K562 (cell line): Measurements from ENCODE around the gene GOSR1. TPM values are rescaled to one million over a fixed set of nuclear protein-coding genes. Genes with fewer than 3 reads are reported as not detected.
A peak's percentile ranks its signal among the peaks of the same experiment; 100 is the strongest.

Experiments
- ATAC-seq: fragments of 200-7000 bp; cut with Tn5 transposase; 3 replicates; pipeline ENCODE4 v1.9.1; 2020; ENCODE audit warnings: moderate library complexity
- BruUV-seq: library from RNA; stranded (reverse); fragments of 400-500 nt; replicated peaks from 2 replicates; lab custom pipeline; 2021; lab: Mats Ljungman, UMichigan
- CTCF ChIA-PET: fragments of 300-600 bp; formaldehyde crosslinking; extraction: SDS; loops from one replicate; lab custom pipeline; 2021; ENCODE audit warnings: low intra/inter-chr PET ratio; lab: Yijun Ruan, JAX
- POLR2A ChIA-PET: fragments of 300-600, 350-650 bp; sonication (Branson Sonifier 250); formaldehyde crosslinking; extraction: SDS; loops from one replicate; lab custom pipeline; 2021; ENCODE audit warnings: antibody characterized with exemption, inconsistent platforms; lab: Yijun Ruan, JAX
- DNase-seq, 4 experiments: peaks; one replicate each; pipeline versions ENCODE4 v3.0.0 to v3.0.0-alpha.2; 2011 to 2018; ENCODE audit warnings: low spot score in 3 of 4, mixed read lengths in 3 of 4; ENCODE audit errors: extremely low read depth in 1 of 4
- FAIRE-seq: peaks from 2 replicates; lab custom pipeline; 2011; peaks lifted over from hg19 to GRCh38; lab: Jason Lieb, UNC
- H2AFZ ChIP-seq: 2 replicates; pipeline ENCODE4 v1.6.0; 2011; ENCODE audit warnings: low read depth, low read length, control low read depth, inconsistent platforms
- H3K27ac ChIP-seq: fragments of 200-600 bp; 3 replicates; pipeline ENCODE4 v1.8.0; 2011; ENCODE audit warnings: low read depth, mild to moderate bottlenecking, control low read depth, inconsistent platforms, low read length, moderate library complexity, mixed read lengths; ENCODE audit errors: extremely low read depth
- H3K27me3 ChIP-seq, 2 experiments: fragments of 300-600 bp in 1 of 2; 2 replicates in 1 of 2; 3 replicates in 1 of 2; pipeline versions ENCODE4 v1.6.0 to v1.8.0; 2011; ENCODE audit warnings: inconsistent platforms in 2 of 2, low read length in 2 of 2, mild to moderate bottlenecking in 1 of 2, mixed read lengths in 1 of 2, moderate library complexity in 1 of 2; ENCODE audit not compliant: control insufficient read depth in 2 of 2, insufficient read depth in 2 of 2
- H3K36me3 ChIP-seq: fragments of 300-600 bp; 3 replicates; pipeline ENCODE4 v1.8.0; 2011; ENCODE audit warnings: mild to moderate bottlenecking, low read length, inconsistent platforms; ENCODE audit not compliant: control insufficient read depth, insufficient read depth
- H3K4me1 ChIP-seq, 2 experiments: fragments of 200-600 bp in 1 of 2; replicated peaks in 1 of 2; 2 replicates in 1 of 2; 3 replicates in 1 of 2; pipeline versions ENCODE4 v1.5.1 to v1.8.0; 2011; ENCODE audit warnings: inconsistent platforms in 2 of 2, low read length in 2 of 2, mild to moderate bottlenecking in 1 of 2, mixed read lengths in 1 of 2, moderate library complexity in 1 of 2; ENCODE audit not compliant: control insufficient read depth in 2 of 2, insufficient read depth in 2 of 2
- H3K4me2 ChIP-seq: 2 replicates; pipeline ENCODE4 v1.6.1; 2011; ENCODE audit warnings: low read length, control low read depth, inconsistent platforms, mixed read lengths; ENCODE audit not compliant: insufficient read depth
- H3K4me3 ChIP-seq: fragments of 200-600 bp; sonication (generic), shearing (Covaris generic); 2 replicates; pipeline ENCODE4 v1.5.1; 2016; ENCODE audit warnings: control low read depth, inconsistent platforms
- H3K79me2 ChIP-seq: fragments of 200-600 bp; 3 replicates; pipeline ENCODE4 v1.8.0; 2011; ENCODE audit warnings: low read length, inconsistent platforms; ENCODE audit not compliant: control insufficient read depth, insufficient read depth
- H3K9ac ChIP-seq, 2 experiments: 2 replicates each; pipeline versions ENCODE4 v1.6.0 to v1.6.1; 2011; ENCODE audit warnings: low read depth in 2 of 2, low read length in 2 of 2, control low read depth in 1 of 2, inconsistent platforms in 1 of 2, mild to moderate bottlenecking in 1 of 2, mixed read lengths in 1 of 2; ENCODE audit not compliant: insufficient read depth in 1 of 2
- H3K9me1 ChIP-seq: one replicate; pipeline ENCODE4 v1.6.0; 2011; ENCODE audit warnings: inconsistent platforms, mild to moderate bottlenecking, low read length, moderate library complexity; ENCODE audit not compliant: control insufficient read depth, insufficient read depth
- H3K9me3 ChIP-seq: replicated peaks from 2 replicates; pipeline ENCODE4 v1.5.1; 2011; ENCODE audit warnings: low read depth, low read length, inconsistent platforms; ENCODE audit not compliant: control insufficient read depth, insufficient read depth
- H4K20me1 ChIP-seq: replicated peaks from 2 replicates; pipeline ENCODE4 v1.6.1; 2011; ENCODE audit warnings: low read length, inconsistent platforms, mixed read lengths; ENCODE audit not compliant: control insufficient read depth, insufficient read depth
- ATF1 ChIP-seq, 2 experiments: fragments of 450-650 bp in 1 of 2; IDR thresholded peaks; 2 replicates each; pipeline ENCODE4 v1.6.1; 2016; ENCODE audit warnings: missing compliant biosample characterization in 1 of 2, missing genetic modification characterization in 1 of 2
- CREB1 ChIP-seq, 2 experiments: sonication (generic) in 1 of 2; formaldehyde crosslinking in 1 of 2; IDR thresholded peaks; 2 replicates each; pipeline versions ENCODE4 v1.6.1 to v1.8.0; 2012 to 2022; ENCODE audit warnings: inconsistent platforms in 1 of 2, mild to moderate bottlenecking in 1 of 2, missing genetic modification reagents in 1 of 2, moderate library complexity in 1 of 2
- CREM ChIP-seq: IDR thresholded peaks from 2 replicates; pipeline ENCODE4 v1.6.1; 2014; ENCODE audit warnings: antibody characterized with exemption, low read depth
- CXXC5 ChIP-seq: fragments of 250-450 bp; sonication (Bioruptor Pico); IDR thresholded peaks from 2 replicates; pipeline ENCODE4 v1.8.0; 2022; ENCODE audit warnings: inconsistent platforms, mild to moderate bottlenecking, moderate library complexity
- HCFC1 ChIP-seq: IDR thresholded peaks from 2 replicates; pipeline ENCODE4 v1.6.1; 2012; ENCODE audit warnings: low read depth, low read length, improper control_type of control experiment
- KLF10 ChIP-seq: fragments of 250-450 bp; sonication (Bioruptor Pico); IDR thresholded peaks from 2 replicates; pipeline ENCODE4 v1.6.1; 2021; ENCODE audit warnings: matching md5 sums
- MED1 ChIP-seq: sonication (generic); formaldehyde crosslinking; IDR thresholded peaks from 2 replicates; pipeline ENCODE4 v1.8.1; 2023; ENCODE audit warnings: missing genetic modification reagents, borderline replicate concordance
- MTA1 ChIP-seq: fragments of 450-650 bp; IDR thresholded peaks from 2 replicates; pipeline ENCODE4 v1.6.1; 2017; ENCODE audit warnings: borderline replicate concordance
- NR3C1 ChIP-seq: sonication (generic); formaldehyde crosslinking; IDR thresholded peaks from 2 replicates; pipeline ENCODE4 v1.8.1; 2022; ENCODE audit warnings: missing genetic modification reagents
- TRIM28 ChIP-seq: fragments of 450-650 bp; IDR thresholded peaks from 2 replicates; pipeline ENCODE4 v1.6.1; 2017
- ZBTB1 ChIP-seq: sonication (generic); formaldehyde crosslinking; IDR thresholded peaks from 2 replicates; pipeline ENCODE4 v1.8.1; 2023; ENCODE audit warnings: missing genetic modification reagents, low read depth, mild to moderate bottlenecking, borderline replicate concordance
- ZNF561 ChIP-seq: fragments of 450-650 bp; formaldehyde crosslinking; conservative IDR thresholded peaks from 2 replicates; pipeline ENCODE4 v1.4.0; 2020; ENCODE audit warnings: mild to moderate bottlenecking, moderate library complexity
- WGBS: fragments of 100-300 bp; shearing (Covaris generic); methylation state at CpG from one replicate; pipeline ENCODE4 v1.1.6; 2016; ENCODE audit warnings: low coverage, mixed read lengths; ENCODE audit not compliant: insufficient coverage; ENCODE audit errors: missing lambda C conversion rate; 5-methylcytosine and 5-hydroxymethylcytosine counted together
- in situ Hi-C: fragments of 300-500 bp; cut with MboI; formaldehyde crosslinking; loops from 4 replicates; pipeline ENCODE4 v1.15.0; 2018; ENCODE audit warnings: inconsistent platforms, mixed read lengths
- intact Hi-C: fragments of 100-400 bp; cut with micrococcal nuclease; formaldehyde crosslinking; loops from 2 replicates; pipeline ENCODE4 v1.14.2; 2022
- polyA plus RNA-seq, 8 experiments: library from polyadenylated mRNA; depleted of rRNA in 4 of 8; stranded (reverse) in 5 of 8; unstranded in 3 of 8; fragments of >200 nt; fragmentation: Nextera tagmentation in 2 of 8; fragmentation: Illumina TruSeq in 1 of 8; extraction: Ambion mirVana in 2 of 8; extraction: Trizol in 1 of 8; gene quantifications; 2 replicates each; pipeline versions ENCODE4 v1.2.1 to v1.2.3, GENCODE V29; 2011 to 2014; ENCODE audit warnings: inconsistent platforms in 1 of 8, missing spikeins in 1 of 8
- total RNA-seq, 7 experiments: library from RNA; depleted of rRNA in 6 of 7; stranded (reverse); fragments of >200 nt in 6 of 7; fragmentation: Illumina TruSeq in 2 of 7; extraction: Trizol in 2 of 7; gene quantifications; 2 replicates each; pipeline versions ENCODE4 v1.2.1 to v1.2.3, GENCODE V29; 2011 to 2021; ENCODE audit warnings: low replicate concordance in 1 of 7
- TF ChIP-seq, protein P1 (sequence below): sonication (generic); formaldehyde crosslinking; IDR thresholded peaks from 2 replicates; pipeline ENCODE4 v1.8.1; 2023; ENCODE audit warnings: mild to moderate bottlenecking, missing genetic modification reagents, moderate library complexity

The GOSR1 gene
- total and polyA plus RNA-seq, 9 of the 15 experiments (the other 6 are each of a cell fraction or from before 2014, with no cell fraction given), result 17.6 to 95.5 (median 33.3) TPM

DNA sequence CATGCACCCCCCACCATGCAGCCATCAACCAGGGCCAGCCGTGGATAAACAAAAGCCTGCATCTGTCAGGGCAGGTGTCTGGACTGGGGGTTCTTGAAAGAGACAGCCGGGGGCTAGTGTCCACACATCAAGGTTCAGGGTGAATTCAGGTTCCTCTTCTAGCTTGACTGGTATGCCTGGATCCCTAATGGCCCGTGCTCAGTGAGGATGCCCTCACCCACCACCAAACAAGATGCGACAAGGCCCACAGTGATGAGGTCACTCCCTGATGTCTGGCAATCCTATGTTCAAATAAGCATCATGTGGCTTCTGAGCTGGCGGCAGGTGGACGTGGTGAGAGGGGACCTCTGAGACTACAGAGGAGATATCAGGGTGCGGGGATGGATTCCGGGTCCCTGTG lies 64.6 kb downstream of the GOSR1 start:
- TF ChIP-seq CXXC5 (CRISPR knock-in tag) (no peak), MED1 (no peak), CREB1 (IDR thresholded peaks at IDR 0.05) (peak; percentile 64), CREB1 (CRISPR knock-in tag; IDR thresholded peaks at IDR 0.05) (0 out of 2 replicates have a peak, but pooled peaks have one; percentile 31), TRIM28 (no peak), KLF10 (CRISPR knock-in tag) (no peak), ZNF561 (CRISPR knock-in tag) (no peak), HCFC1 (0 out of 2 replicates have a peak, but pooled peaks have one; percentile 13), NR3C1 (CRISPR knock-in tag) (no peak), ATF1 (CRISPR knock-in tag; IDR thresholded peaks at IDR 0.05) (0 out of 2 replicates have a peak, but pooled peaks have one; percentile 26), ATF1 (tag; IDR thresholded peaks at IDR 0.05) (0 out of 2 replicates have a peak, but pooled peaks have one; percentile 27), CREM (peak; percentile 89), ZBTB1 (CRISPR knock-in tag) (no peak), MTA1 (peak; percentile 84)
- TF ChIP-seq, protein P1, sequence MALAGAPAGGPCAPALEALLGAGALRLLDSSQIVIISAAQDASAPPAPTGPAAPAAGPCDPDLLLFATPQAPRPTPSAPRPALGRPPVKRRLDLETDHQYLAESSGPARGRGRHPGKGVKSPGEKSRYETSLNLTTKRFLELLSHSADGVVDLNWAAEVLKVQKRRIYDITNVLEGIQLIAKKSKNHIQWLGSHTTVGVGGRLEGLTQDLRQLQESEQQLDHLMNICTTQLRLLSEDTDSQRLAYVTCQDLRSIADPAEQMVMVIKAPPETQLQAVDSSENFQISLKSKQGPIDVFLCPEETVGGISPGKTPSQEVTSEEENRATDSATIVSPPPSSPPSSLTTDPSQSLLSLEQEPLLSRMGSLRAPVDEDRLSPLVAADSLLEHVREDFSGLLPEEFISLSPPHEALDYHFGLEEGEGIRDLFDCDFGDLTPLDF (CRISPR knock-in tag), result no peak
- DNase-seq (no peak), FAIRE-seq (no peak), ATAC-seq (no peak)
- WGBS, result 0% methylated on average over 8 of the region's 8 CpGs
- no peaks in the 10 kb centered on the region for H3K79me2 ChIP-seq
- no peaks in the 10 kb centered on the region; a peak in 1 of 5 replicates for H3K4me1 ChIP-seq
- H3K27ac ChIP-seq, result no peak overlapping the region
- H3K27me3 ChIP-seq, result peaks cover 10 to 19% of the 10 kb centered on the region in 2 experiments
- H4K20me1 ChIP-seq, result no peaks in the 10 kb centered on the region; the same call in 1 of the 2 replicates
- ChIA-PET POLR2A (interaction anchor here (1.0 kb wide), 1 partner anchor 10 kb away, joined by 3 read pairs; no protein-coding TSS in a partner anchor), CTCF (no interaction called here)
- no peak overlapping the region for H3K4me2 ChIP-seq
- intact Hi-C loops (no loop called here), in situ Hi-C loops (no loop called here)
- no peak overlapping the region for H3K4me3 ChIP-seq
- no peak overlapping the region for H3K9ac ChIP-seq
- no peaks in the 10 kb centered on the region for H3K36me3 ChIP-seq
- no TSS peak for BruUV-seq
- H2AFZ ChIP-seq, result peak overlapping the region; percentile 17; the same call in 1 of the 2 replicates
- H3K9me3 ChIP-seq, result no peaks in the 10 kb centered on the region
- no peaks in the 10 kb centered on the region for H3K9me1 ChIP-seq
